GM21619 (cell line): Measurements from ENCODE around the gene DCANP1.

Experiments used
- ATAC-seq: cut with Tn5 transposase; IDR thresholded peaks from one replicate; pipeline ENCODE4 v1.9.1; 2021; ENCODE audit not compliant: unreplicated experiment

The DCANP1 gene

GRCh38 chr5:135458356-135458755 is 11.2 kb upstream of the DCANP1 start:
- ATAC-seq = no peak

DNA sequence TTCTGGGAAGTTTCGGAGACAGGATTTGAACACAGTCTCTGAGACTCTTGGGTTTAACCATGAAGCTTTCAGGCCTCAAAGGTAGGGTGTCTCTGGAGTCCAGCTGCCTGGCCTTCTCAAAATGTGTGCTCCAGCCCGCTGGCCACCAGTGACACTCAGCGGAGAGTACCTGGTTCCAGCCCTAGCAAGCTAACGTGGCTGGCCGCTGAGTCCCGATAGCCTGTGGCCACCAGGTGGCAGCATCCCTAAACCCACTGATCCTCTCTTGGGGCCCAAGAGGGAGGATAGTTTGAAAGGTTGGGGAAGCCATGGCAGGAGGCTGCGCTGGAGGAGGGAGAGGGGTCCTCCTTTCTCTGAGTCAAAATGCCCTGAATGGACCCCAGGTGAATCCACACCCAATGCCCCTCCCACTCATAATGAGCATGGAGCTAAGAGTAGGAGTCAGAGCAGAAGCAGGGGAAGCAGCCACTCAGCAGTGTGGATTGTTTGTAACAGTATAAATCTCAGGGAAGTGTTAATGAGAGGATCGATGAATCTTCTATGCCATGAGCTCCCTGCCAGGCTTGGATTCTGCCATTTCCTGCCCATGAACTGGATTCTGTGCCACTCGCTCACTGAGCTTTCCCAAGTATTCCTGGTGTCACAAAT is 10.4 kb upstream of the DCANP1 start:
- ATAC-seq = peak; percentile 62

DNA sequence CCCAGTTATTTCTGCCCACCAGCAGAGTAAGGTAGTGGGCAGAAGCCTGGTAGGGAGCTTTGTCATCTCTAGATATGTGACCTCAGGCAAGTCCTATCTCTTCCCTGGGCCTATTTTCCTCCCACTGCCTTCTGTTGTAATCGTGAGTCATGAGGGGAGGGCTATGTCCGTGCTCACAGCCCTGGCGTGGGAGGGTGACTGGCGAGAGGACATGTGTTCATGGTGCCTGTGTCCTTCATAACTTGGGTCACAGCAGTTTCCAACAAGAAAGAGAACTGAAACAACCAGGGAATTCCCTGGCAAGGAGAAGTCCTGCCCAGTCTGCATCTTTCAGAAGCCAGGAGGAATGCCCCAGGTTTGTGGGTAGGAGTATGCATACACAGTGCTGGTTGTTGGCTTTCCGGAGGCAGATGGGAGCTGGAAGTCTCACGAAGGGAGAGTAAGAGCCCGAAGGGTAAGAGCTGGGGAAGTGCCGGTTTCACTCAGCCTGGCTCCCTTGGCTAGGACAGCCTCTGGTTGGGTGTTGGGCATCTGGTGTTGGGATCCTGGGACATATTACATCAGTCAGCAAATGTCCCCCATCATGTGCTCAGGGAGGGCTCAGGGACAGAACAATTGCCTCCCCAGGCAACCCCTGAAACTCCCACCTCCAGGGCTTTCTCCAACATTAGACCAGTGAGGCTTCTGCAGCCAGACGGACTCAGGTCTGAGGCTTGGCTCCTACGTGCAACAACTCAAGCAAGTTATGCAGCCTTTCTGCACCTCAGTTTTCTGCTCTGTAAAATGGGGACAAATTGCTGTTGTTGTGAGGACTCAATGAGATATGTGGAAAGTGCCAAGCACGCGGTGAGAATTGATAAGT is 9.3 kb upstream of the DCANP1 start:
- peak; percentile 60 for ATAC-seq

DNA sequence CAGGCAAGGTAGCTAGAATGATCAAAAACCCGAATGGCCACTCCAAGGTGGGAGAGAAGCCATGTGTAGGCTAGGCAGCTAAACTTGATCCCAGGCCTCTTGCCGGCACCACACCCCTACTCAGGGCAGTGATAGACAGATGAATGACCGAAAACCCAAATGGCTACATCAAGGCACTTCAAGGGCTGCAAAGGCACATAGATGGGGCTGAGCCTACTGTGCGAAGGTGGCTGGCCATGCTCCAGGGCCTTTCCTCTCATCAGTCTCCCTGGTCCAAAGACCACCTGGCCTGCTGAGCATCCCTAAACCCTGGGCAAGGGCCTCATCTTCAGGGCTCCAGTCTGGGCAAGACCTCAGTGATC is 8.7 kb upstream of the DCANP1 start:
- ATAC-seq = no peak

DNA sequence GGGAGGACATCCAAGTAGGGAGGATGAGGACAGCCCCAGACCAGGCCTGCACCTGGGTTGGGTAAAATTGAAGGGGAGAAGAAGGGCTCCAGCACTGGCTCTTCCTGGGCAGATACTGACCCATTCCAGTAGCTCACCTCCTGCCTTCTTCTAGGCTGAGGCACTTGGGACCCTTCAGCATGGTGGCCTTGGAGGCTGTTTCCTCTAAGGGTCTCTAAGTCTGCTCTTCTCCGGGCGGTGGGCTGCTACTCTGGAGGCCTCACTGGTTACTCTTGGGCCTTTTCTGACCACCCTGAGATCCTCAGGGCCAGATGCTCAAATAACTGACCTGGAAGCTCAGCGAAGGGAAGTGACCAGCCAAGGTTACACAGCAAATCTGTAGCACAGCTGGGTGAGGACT is 7.8 kb upstream of the DCANP1 start:
- ATAC-seq = no peak

DNA sequence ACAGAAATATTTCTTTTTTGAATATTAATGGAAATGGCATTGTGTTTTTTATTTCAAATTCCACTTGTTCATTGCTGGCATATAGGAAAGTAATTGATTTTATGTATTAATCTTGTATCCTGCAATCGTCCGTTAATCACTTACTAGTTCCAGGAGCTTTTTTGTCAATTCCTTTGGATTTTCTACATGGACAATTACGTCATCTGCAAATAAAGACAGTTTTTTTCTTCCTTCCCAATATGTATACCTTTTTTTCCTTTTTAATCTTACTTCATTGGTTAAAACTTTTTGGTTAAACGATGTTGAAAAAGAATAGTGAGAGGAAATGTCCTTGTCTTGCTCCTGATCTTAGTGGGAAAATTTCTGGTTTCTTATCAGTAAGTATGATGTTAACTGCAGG is 6.5 kb upstream of the DCANP1 start:
- ATAC-seq = no peak

GRCh38 chr5:135452321-135453030 is 5.3 kb upstream of the DCANP1 start, which contains the start of gene TIFAB:
TSS of gene TIFAB (minus strand) at chr5:135452351. CDS start at chr5:135449939, 2,412 bp downstream.
- no peak for ATAC-seq

GRCh38 chr5:135451581-135452320 is 4.6 kb upstream of the DCANP1 start:
- ATAC-seq = no peak

GRCh38 chr5:135450952-135451351 is 3.8 kb upstream of the DCANP1 start:
- ATAC-seq = no peak

GRCh38 chr5:135450336-135450735 is 3.2 kb upstream of the DCANP1 start:
- ATAC-seq = no peak

GRCh38 chr5:135449644-135450043 is 2.5 kb upstream of the DCANP1 start:
- no peak for ATAC-seq

DNA sequence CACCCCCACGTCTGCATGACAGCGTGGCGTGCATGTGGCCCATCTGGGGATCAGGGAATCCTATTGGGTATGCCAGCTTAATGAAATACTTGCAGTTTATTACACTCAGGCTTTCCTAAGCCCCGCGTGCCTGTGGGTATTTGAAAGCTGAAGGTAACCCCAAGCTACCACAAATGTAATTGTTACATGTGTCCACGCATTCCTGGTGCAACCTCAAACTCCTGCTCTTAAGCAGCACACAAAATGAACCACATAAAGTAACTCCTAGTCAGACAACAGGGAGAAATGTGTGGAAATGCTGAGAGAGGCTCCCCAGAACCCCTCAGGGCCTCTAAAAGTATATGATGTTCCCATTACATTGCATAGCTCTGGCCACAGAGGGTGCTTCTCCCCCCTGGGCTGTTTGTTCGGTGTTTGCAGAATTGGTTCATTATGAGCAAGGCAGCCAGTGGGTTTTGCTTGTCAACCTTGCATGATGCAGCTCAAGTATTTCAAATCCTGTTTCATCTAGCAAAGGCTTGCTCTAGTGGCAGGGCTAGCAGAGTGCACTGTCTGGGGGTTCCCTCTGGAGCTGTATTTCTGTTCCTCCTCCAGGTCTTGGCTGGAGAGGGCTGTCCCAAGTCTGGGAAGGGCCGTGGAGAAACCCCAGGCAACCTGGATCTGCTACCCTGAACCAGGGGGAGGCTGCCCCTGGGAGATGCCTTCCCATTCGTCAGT is 1.8 kb upstream of the DCANP1 start:
- ATAC-seq = no peak

GRCh38 chr5:135448071-135448739 is 1.1 kb upstream of the DCANP1 start:
- no peak for ATAC-seq

GRCh38 chr5:135446615-135447014 is 533 bp downstream of the DCANP1 start:
- no peak for ATAC-seq

- no peak for ATAC-seq
Measured at GRCh38 chr5:135446206-135446605, 942 bp downstream of the DCANP1 start.

GRCh38 chr5:135445306-135445985 is 1.7 kb downstream of the DCANP1 start:
- no peak for ATAC-seq

GRCh38 chr5:135444881-135445280 is 2.3 kb downstream of the DCANP1 start:
- no peak for ATAC-seq

DNA sequence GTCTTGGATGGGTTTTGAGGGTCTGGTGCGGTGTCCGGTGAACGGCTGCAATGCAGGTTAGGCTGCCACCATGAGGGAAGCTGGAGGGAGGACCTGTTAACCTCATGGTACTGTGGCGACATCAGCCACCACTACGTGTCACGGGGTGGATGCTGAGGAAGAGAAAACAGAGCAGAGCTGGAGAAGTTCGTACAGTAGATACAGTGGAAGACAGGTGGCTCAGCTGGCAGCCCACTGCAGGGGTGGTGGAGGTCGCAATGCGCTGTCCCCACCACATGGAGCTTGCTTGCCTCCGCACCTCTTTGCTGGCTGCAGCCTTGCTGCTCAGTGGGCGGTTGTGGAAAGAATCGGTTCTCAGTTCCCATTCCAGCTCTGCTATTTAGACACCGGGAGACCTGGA is 2.8 kb downstream of the DCANP1 start:
- ATAC-seq = no peak

DNA sequence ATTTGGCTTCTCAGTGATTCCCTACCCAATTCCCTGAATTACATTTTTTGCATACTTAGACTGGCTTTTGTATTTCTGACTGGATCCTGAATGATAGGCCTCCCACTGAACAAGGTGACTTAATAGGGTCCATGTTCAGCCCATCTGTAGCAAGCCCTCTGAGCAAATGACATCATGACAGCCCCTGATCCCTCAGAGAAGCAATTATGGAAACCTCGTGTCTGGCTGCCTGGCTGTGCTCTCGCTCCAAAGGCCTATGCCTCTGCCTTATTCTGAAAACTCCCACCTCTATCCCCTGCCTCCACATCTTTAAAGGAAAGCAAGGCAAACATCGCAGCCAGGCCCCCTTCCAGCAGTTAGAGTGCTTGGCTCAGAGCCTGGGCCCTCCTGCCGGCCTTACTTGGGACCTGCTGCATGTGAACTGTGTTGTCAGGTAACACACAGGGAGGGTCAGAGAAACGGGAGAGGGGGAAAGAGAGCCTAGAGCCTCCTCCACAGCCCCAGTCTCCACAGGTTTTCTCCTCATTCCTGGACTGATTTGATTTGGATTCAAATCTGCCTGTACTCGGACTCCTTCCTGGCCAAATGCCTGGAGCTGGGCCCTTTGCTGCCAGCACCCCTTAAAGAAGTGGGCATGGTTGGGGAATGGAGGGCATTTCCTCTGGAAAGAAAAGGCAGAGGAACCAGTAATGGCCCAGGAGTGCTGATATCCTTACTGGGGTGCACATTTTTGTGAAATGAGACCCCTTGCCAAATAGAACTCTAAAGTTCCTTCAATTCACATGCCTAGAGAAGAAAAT is 3.8 kb downstream of the DCANP1 start:
- no peak for ATAC-seq
